Endothelial cell of umbilical vein (primary cell): Measurements from ENCODE around the gene PEAR1. TPM values are rescaled to one million over a fixed set of nuclear protein-coding genes. Genes with fewer than 3 reads are reported as not detected.

Experiments used
- BruUV-seq: library from RNA; stranded (reverse); fragments of 400-500 nt; replicated peaks from 2 replicates; lab custom pipeline; 2021; lab: Mats Ljungman, UMichigan
- CTCF ChIA-PET: fragments of 300-600, 350-600 bp; sonication (Branson Sonifier 250); formaldehyde crosslinking; loops from one replicate; lab custom pipeline; 2021; ENCODE audit warnings: antibody characterized with exemption, inconsistent platforms; lab: Charles Lee
- POLR2A ChIA-PET: fragments of 300-600, 350-600 bp; sonication (Branson Sonifier 250); formaldehyde crosslinking; loops from one replicate; lab custom pipeline; 2021; ENCODE audit warnings: antibody characterized with exemption, inconsistent platforms; lab: Charles Lee
- DNase-seq: peaks from one replicate; pipeline ENCODE4 v3.0.0-alpha.2; 2011; ENCODE audit warnings: low read depth, low spot score
- FAIRE-seq: peaks from 2 replicates; lab custom pipeline; 2011; peaks lifted over from hg19 to GRCh38; lab: Jason Lieb, UNC
- H2AFZ ChIP-seq: 2 replicates; pipeline ENCODE4 v1.6.0; 2012; ENCODE audit warnings: low read depth, low read length, control low read depth, inconsistent platforms
- H3K27ac ChIP-seq: 2 replicates; pipeline ENCODE4 v1.5.1; 2011; ENCODE audit warnings: low read depth, mild to moderate bottlenecking, control low read depth, low read length, moderate library complexity; ENCODE audit not compliant: insufficient read depth
- H3K27me3 ChIP-seq, 2 experiments: 2 replicates each; pipeline versions ENCODE4 v1.6.0 to v1.6.1; 2011; ENCODE audit warnings: low read length in 2 of 2, mixed read lengths in 1 of 2; ENCODE audit not compliant: control insufficient read depth in 2 of 2, insufficient read depth in 2 of 2
- H3K36me3 ChIP-seq, 2 experiments: 2 replicates in 1 of 2; 3 replicates in 1 of 2; pipeline ENCODE4 v1.5.1; 2011; ENCODE audit warnings: low read length in 2 of 2, mild to moderate bottlenecking in 1 of 2, moderate library complexity in 1 of 2; ENCODE audit not compliant: control insufficient read depth in 2 of 2, insufficient read depth in 2 of 2; ENCODE audit errors: extremely low read depth in 1 of 2
- H3K4me1 ChIP-seq: 3 replicates; pipeline ENCODE4 v1.5.1; 2011; ENCODE audit warnings: mild to moderate bottlenecking, low read length; ENCODE audit not compliant: control insufficient read depth, insufficient read depth; ENCODE audit errors: extremely low read depth
- H3K4me2 ChIP-seq: 2 replicates; pipeline ENCODE4 v1.6.1; 2011; ENCODE audit warnings: low read length, control low read depth, mixed read lengths; ENCODE audit not compliant: insufficient read depth
- H3K4me3 ChIP-seq, 3 experiments: fragments of 200-600 bp in 1 of 3; sonication (generic), shearing (Covaris generic) in 1 of 3; replicated peaks in 1 of 3; 2 replicates each; pipeline ENCODE4 v1.5.1; 2011 to 2016; ENCODE audit warnings: control low read depth in 3 of 3, low read length in 3 of 3, mild to moderate bottlenecking in 2 of 3, inconsistent platforms in 1 of 3, low read depth in 1 of 3, moderate library complexity in 1 of 3; ENCODE audit not compliant: insufficient read depth in 1 of 3
- H3K79me2 ChIP-seq: 2 replicates; pipeline ENCODE4 v1.6.0; 2012; ENCODE audit warnings: low read length, inconsistent platforms; ENCODE audit not compliant: control insufficient read depth, insufficient read depth
- H3K9ac ChIP-seq: replicated peaks from 2 replicates; pipeline ENCODE3; 2011; ENCODE audit warnings: low read length, control low read depth; ENCODE audit not compliant: insufficient read depth; ENCODE audit errors: extremely low read depth
- H3K9me1 ChIP-seq: replicated peaks from 3 replicates; pipeline ENCODE4 v1.6.0; 2011; ENCODE audit warnings: mild to moderate bottlenecking, low read length; ENCODE audit not compliant: control insufficient read depth, insufficient read depth; ENCODE audit errors: extremely low read depth
- H3K9me3 ChIP-seq: replicated peaks from 2 replicates; pipeline ENCODE4 v1.5.1; 2012; ENCODE audit warnings: low read length, inconsistent platforms; ENCODE audit not compliant: control insufficient read depth, insufficient read depth
- H4K20me1 ChIP-seq: replicated peaks from 2 replicates; pipeline ENCODE3; 2011; ENCODE audit warnings: mild to moderate bottlenecking, low read length; ENCODE audit not compliant: control insufficient read depth, insufficient read depth; ENCODE audit errors: extremely low read depth
- EZH2 ChIP-seq: IDR thresholded peaks from 2 replicates; pipeline ENCODE4 v1.6.1; 2012; ENCODE audit warnings: borderline replicate concordance, low read depth, mild to moderate bottlenecking, moderate library complexity, low read length, inconsistent platforms; ENCODE audit not compliant: severe bottlenecking
- FOS ChIP-seq: IDR thresholded peaks from 2 replicates; pipeline ENCODE4 v1.6.1; 2011; ENCODE audit warnings: mild to moderate bottlenecking, low read length, moderate library complexity, borderline replicate concordance; ENCODE audit not compliant: insufficient read depth
- GATA2 ChIP-seq: IDR thresholded peaks from 2 replicates; pipeline ENCODE4 v1.7.0; 2011; ENCODE audit warnings: low read depth, mild to moderate bottlenecking, moderate library complexity, mixed read lengths, low read length; ENCODE audit not compliant: insufficient read length, insufficient read depth
- JUN ChIP-seq: IDR thresholded peaks from 2 replicates; pipeline ENCODE4 v1.6.1; 2011; ENCODE audit warnings: borderline replicate concordance, low read depth; ENCODE audit not compliant: insufficient read length, insufficient read depth
- MAX ChIP-seq: IDR thresholded peaks from 2 replicates; pipeline ENCODE4 v1.6.1; 2011; ENCODE audit not compliant: insufficient read depth, insufficient read length
- MYC ChIP-seq: IDR thresholded peaks from one replicate; pipeline ENCODE4 v1.6.1; 2011; ENCODE audit warnings: mild to moderate bottlenecking, low read depth, low read length
- POLR2A ChIP-seq: IDR thresholded peaks from 2 replicates; pipeline ENCODE4 v1.6.1; 2012; ENCODE audit warnings: low read depth, mild to moderate bottlenecking, control low read depth, low read length
- POLR2AphosphoS5 ChIP-seq: IDR thresholded peaks from 2 replicates; pipeline ENCODE4 v1.6.1; 2012; ENCODE audit warnings: low read depth, mild to moderate bottlenecking, control low read depth, low read length, moderate library complexity; ENCODE audit not compliant: insufficient read depth
- dilution Hi-C: fragments of 300-500 bp; cut with MboI; formaldehyde crosslinking; loops from one replicate; pipeline ENCODE4 v1.15.0; 2019; ENCODE audit warnings: low sequenced_read_pairs; ENCODE audit not compliant: extremely low pct_ligation_motif_present
- intact Hi-C: fragments of 100-400 bp; cut with micrococcal nuclease; formaldehyde crosslinking; loops from one replicate; pipeline ENCODE4 v1.10.0; 2022
- polyA plus RNA-seq, 4 experiments: library from polyadenylated mRNA; depleted of rRNA in 3 of 4; stranded (reverse) in 3 of 4; unstranded in 1 of 4; fragments of >200 nt; gene quantifications; 2 replicates each; pipeline versions ENCODE4 v1.2.1 to v1.2.3, GENCODE V29; 2011 to 2012; ENCODE audit warnings: missing spikeins in 1 of 4
- total RNA-seq: library from RNA; stranded (reverse); gene quantifications from 2 replicates; pipeline ENCODE4 v1.2.3, GENCODE V29; 2021
- TF ChIP-seq, protein P1 (sequence below), 2 donors: IDR thresholded peaks; 1 replicate in 1 of 2; 2 replicates in 1 of 2; pipeline ENCODE4 v1.5.1; 2011; ENCODE audit warnings: low read length in 2 of 2, mild to moderate bottlenecking in 2 of 2, moderate library complexity in 2 of 2, control low read depth in 1 of 2, inconsistent platforms in 1 of 2, low read depth in 1 of 2; ENCODE audit not compliant: insufficient read depth in 1 of 2; ENCODE audit errors: extremely low read depth in 1 of 2

PEAR1 gene
- total and polyA plus RNA-seq, 2 donors (not counting 3 experiments of a cell fraction or from before 2014, with no cell fraction given) = 90.7 to 106 TPM

DNA sequence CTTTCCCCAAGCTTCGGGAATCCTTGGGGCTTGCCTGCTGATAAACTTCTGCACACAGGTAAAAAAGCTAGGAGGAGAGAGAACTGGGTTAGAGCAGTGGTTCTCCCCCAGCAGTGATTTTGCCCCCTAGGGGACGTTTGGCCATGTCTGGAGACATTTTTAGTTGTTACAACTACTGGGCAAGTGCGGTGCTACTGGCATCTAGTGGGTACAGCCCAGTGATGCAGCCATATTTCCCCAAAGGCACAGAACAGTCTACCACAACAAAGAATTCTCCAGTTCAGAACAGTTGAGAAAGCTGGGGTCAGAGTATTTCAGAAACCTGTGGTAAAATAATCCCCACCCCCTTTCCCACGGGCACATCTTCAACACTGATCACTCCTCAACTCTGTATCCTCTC is 68.2 kb downstream of the PEAR1 start:
- H3K79me2 ChIP-seq = no peaks in the 10 kb centered on the region
- no TSS peak for BruUV-seq
- ChIA-PET CTCF (interaction anchor here (1.5 to 1.7 kb wide), 2 partner anchors 13 to 112 kb away, joined by 3 to 5 read pairs; no protein-coding TSS in a partner anchor), POLR2A (no interaction called here)
- H3K36me3 ChIP-seq = peaks cover 4 to 24% of the 10 kb centered on the region in 2 experiments
- no peaks in the 10 kb centered on the region for H4K20me1 ChIP-seq
- H3K4me3 ChIP-seq = no peak overlapping the region
- DNase-seq (no peak), FAIRE-seq (no peak)
- peaks cover 6% of the 10 kb centered on the region for H3K4me1 ChIP-seq
- H3K4me2 ChIP-seq = no peak overlapping the region
- no peak overlapping the region for H3K27ac ChIP-seq
- no peaks in the 10 kb centered on the region for H3K9me1 ChIP-seq
- TF ChIP-seq MAX = no peak
- TF ChIP-seq, protein P1, sequence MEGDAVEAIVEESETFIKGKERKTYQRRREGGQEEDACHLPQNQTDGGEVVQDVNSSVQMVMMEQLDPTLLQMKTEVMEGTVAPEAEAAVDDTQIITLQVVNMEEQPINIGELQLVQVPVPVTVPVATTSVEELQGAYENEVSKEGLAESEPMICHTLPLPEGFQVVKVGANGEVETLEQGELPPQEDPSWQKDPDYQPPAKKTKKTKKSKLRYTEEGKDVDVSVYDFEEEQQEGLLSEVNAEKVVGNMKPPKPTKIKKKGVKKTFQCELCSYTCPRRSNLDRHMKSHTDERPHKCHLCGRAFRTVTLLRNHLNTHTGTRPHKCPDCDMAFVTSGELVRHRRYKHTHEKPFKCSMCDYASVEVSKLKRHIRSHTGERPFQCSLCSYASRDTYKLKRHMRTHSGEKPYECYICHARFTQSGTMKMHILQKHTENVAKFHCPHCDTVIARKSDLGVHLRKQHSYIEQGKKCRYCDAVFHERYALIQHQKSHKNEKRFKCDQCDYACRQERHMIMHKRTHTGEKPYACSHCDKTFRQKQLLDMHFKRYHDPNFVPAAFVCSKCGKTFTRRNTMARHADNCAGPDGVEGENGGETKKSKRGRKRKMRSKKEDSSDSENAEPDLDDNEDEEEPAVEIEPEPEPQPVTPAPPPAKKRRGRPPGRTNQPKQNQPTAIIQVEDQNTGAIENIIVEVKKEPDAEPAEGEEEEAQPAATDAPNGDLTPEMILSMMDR (IDR thresholded peaks at IDR 0.05; ENCODE audit: extremely low read depth in 1 of 2, insufficient read depth in 1 of 2, low read depth in 1 of 2, low read length in 2 of 2) = peak; percentile 18 to 26
- dilution Hi-C loops = no loop called here
- intact Hi-C loops = loop anchor here (10.0 kb wide), 1 partner anchor 113 kb away; no protein-coding TSS in a partner anchor
- no peak overlapping the region for H3K9ac ChIP-seq
- H3K9me3 ChIP-seq = no peaks in the 10 kb centered on the region
- no peak overlapping the region for H2AFZ ChIP-seq
- H3K27me3 ChIP-seq = no peaks in the 10 kb centered on the region

DNA sequence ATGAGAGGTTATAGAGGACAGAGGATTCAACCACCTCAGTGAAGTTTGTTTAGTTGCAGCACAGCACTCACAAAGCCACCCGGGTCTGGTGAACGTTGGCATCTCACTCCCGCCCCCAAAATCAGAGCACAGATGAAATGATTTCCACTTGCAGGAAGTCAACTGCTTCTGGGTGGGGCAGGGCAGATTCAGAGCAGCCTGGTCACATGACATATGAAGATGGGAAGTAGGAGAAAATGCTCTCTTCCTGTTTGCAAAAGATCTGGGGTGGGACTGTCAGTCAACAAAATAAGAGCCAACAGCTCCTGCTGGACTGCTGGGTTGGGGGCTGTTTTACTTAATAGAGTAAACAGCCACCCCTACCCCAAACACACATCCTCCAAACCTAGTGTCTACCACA is 70.1 kb downstream of the PEAR1 start:
- POLR2A ChIA-PET = no interaction called here
- no peak overlapping the region for H3K4me2 ChIP-seq
- H3K9ac ChIP-seq = no peak overlapping the region
- H3K79me2 ChIP-seq = no peaks in the 10 kb centered on the region
- H3K27me3 ChIP-seq = no peaks in the 10 kb centered on the region
- dilution Hi-C loops = no loop called here
- FAIRE-seq = no peak
- H3K36me3 ChIP-seq = peaks cover 4 to 18% of the 10 kb centered on the region in 2 experiments
- intact Hi-C loops = loop anchor here (10.0 kb wide), 1 partner anchor 111 kb away; no protein-coding TSS in a partner anchor
- no TSS peak for BruUV-seq
- no peak overlapping the region for H3K4me3 ChIP-seq
- peaks cover under 1% of the 10 kb centered on the region for H3K4me1 ChIP-seq
- no peak overlapping the region for H3K27ac ChIP-seq
- H4K20me1 ChIP-seq = no peaks in the 10 kb centered on the region
- CTCF ChIA-PET = interaction anchor here (0.7 to 1.0 kb wide), 2 partner anchors 111 to 126 kb away, joined by 5 read pairs; no protein-coding TSS in a partner anchor
- no peak overlapping the region for H2AFZ ChIP-seq
- no peaks in the 10 kb centered on the region for H3K9me1 ChIP-seq
- H3K9me3 ChIP-seq = no peaks in the 10 kb centered on the region
- DNase-seq = no peak
- TF ChIP-seq EZH2 = no peak
- TF ChIP-seq MAX = no peak
- no peak for TF ChIP-seq POLR2A
- TF ChIP-seq, protein P1 (IDR thresholded peaks at IDR 0.05; ENCODE audit: extremely low read depth in 1 of 2, insufficient read depth in 1 of 2, low read depth in 1 of 2, low read length in 2 of 2) = no peak
- no peak for TF ChIP-seq FOS
- TF ChIP-seq POLR2AphosphoS5 = no peak
- no peak for TF ChIP-seq GATA2
- TF ChIP-seq MYC = no peak
- TF ChIP-seq JUN = no peak
